CD4-positive, alpha-beta T cell (primary cell): ENCODE data around the gene CD70. TPM values are rescaled to one million over a fixed set of nuclear protein-coding genes. Genes with fewer than 3 reads are reported as not detected.

Source experiments
- ATAC-seq: fragments of 200-7000 bp; cut with Tn5 transposase; one replicate; pipeline ENCODE4 v1.10.0; 2022; ENCODE audit warnings: mild to moderate bottlenecking; ENCODE audit not compliant: poor library complexity
- CTCF ChIA-PET: fragments of 350-600 bp; sonication (Branson Sonifier 250); formaldehyde crosslinking; loops from one replicate; lab custom pipeline; 2021; ENCODE audit warnings: antibody characterized with exemption, inconsistent platforms; lab: Charles Lee
- POLR2A ChIA-PET: fragments of 350-600 bp; sonication (Branson Sonifier 250); formaldehyde crosslinking; loops from one replicate; lab custom pipeline; 2021; ENCODE audit warnings: antibody characterized with exemption, inconsistent platforms; lab: Charles Lee
- DNase-seq, 14 experiments: peaks; one replicate each; pipeline ENCODE4 v3.0.0-alpha.2; 2013 to 2020; ENCODE audit warnings: mixed read lengths in 2 of 14
- H3K27ac ChIP-seq, 2 donors: one replicate each; pipeline versions ENCODE4 v1.5.1 to v1.7.0; 2013; ENCODE audit warnings: low read length in 2 of 2, low read depth in 1 of 2, mild to moderate bottlenecking in 1 of 2
- H3K27me3 ChIP-seq, 2 experiments: 1 replicate in 1 of 2; 2 replicates in 1 of 2; pipeline versions ENCODE4 v1.6.1 to v1.7.0; 2013; ENCODE audit warnings: low read length in 2 of 2, control low read depth in 1 of 2, mild to moderate bottlenecking in 1 of 2, moderate library complexity in 1 of 2; ENCODE audit not compliant: insufficient read depth in 2 of 2, control insufficient read depth in 1 of 2
- H3K36me3 ChIP-seq: one replicate; pipeline ENCODE4 v1.6.1; 2013; ENCODE audit warnings: low read length, control low read depth; ENCODE audit not compliant: insufficient read depth
- H3K4me1 ChIP-seq: one replicate; pipeline ENCODE4 v1.6.1; 2013; ENCODE audit warnings: low read length, control low read depth; ENCODE audit not compliant: insufficient read depth
- H3K4me3 ChIP-seq: one replicate; pipeline ENCODE4 v1.5.1; 2013; ENCODE audit warnings: mild to moderate bottlenecking, low read length, moderate library complexity
- H3K9me3 ChIP-seq, 2 experiments: 1 replicate in 1 of 2; 2 replicates in 1 of 2; pipeline versions ENCODE4 v1.6.1 to v1.7.0; 2013; ENCODE audit warnings: low read length in 2 of 2, mild to moderate bottlenecking in 2 of 2, control low read depth in 1 of 2, moderate library complexity in 1 of 2; ENCODE audit not compliant: control insufficient read depth in 1 of 2, insufficient read depth in 1 of 2
- H3K27ac Mint-ChIP-seq: one replicate; pipeline ENCODE4 v1.8.0; 2020; ENCODE audit warnings: mixed read lengths
- H3K27me3 Mint-ChIP-seq: one replicate; pipeline ENCODE4 v1.8.0; 2021; ENCODE audit warnings: mixed read lengths
- H3K36me3 Mint-ChIP-seq: one replicate; pipeline ENCODE4 v1.8.0; 2021; ENCODE audit warnings: low read depth, mixed read lengths
- H3K4me1 Mint-ChIP-seq: one replicate; pipeline ENCODE4 v1.8.0; 2021; ENCODE audit warnings: low read depth, mixed read lengths
- H3K4me3 Mint-ChIP-seq: one replicate; pipeline ENCODE4 v1.8.0; 2020; ENCODE audit warnings: mild to moderate bottlenecking, mixed read lengths
- H3K9me3 Mint-ChIP-seq: one replicate; pipeline ENCODE4 v1.8.0; 2020; ENCODE audit warnings: mixed read lengths
- CTCF ChIP-seq: fragments of 200-600 bp; IDR thresholded peaks from one replicate; pipeline ENCODE4 v1.8.0; 2022; ENCODE audit warnings: antibody characterized with exemption, mild to moderate bottlenecking
- intact Hi-C, 2 experiments: fragments of 100-400 bp; cut with DNase I in 1 of 2; cut with micrococcal nuclease in 1 of 2; formaldehyde crosslinking; loops; one replicate each; pipeline versions ENCODE4 v1.15.1 to v1.9.0; 2023 to 2025; cut with DNase I, micrococcal nuclease
- total RNA-seq, 174 experiments: library from RNA in 2 of 174; stranded (reverse) in 2 of 174; gene quantifications; one replicate each; pipeline ENCODE4 v1.2.3 and lab custom pipeline; 2021 to 2026

CD70 gene
- total RNA-seq, 2 experiments from 2014 or later: not detected

GRCh38 chr19:6556480-6557195 lies 34.3 kb downstream of the CD70 start:
- Histone ChIP-seq H3K4me1 (peaks cover 13% of the 10 kb centered on the region), H3K36me3 (no peaks in the 10 kb centered on the region), H3K4me3 (no peak overlapping the region), H3K27me3 (no peaks in the 10 kb centered on the region), H3K9me3 (no peaks in the 10 kb centered on the region), H3K27ac (no peak overlapping the region)
- peak; percentile 5 for TF ChIP-seq CTCF
- ChIA-PET CTCF (no interaction called here), POLR2A (no interaction called here)
- DNase-seq (peak in 2 of 14 experiments; percentile 55 to 62), ATAC-seq (no peak)
- intact Hi-C loops: no loop called here
- H3K9me3 Mint-ChIP-seq: no peaks in the 10 kb centered on the region
- H3K4me3 Mint-ChIP-seq: no peak overlapping the region
- no peaks in the 10 kb centered on the region for H3K36me3 Mint-ChIP-seq
- H3K4me1 Mint-ChIP-seq: peaks cover 6% of the 10 kb centered on the region
- no peaks in the 10 kb centered on the region for H3K27me3 Mint-ChIP-seq
- no peak overlapping the region for H3K27ac Mint-ChIP-seq

- no peaks in the 10 kb centered on the region for H3K36me3 Mint-ChIP-seq
- H3K4me3 Mint-ChIP-seq: no peak overlapping the region
Measured at GRCh38 chr19:6556043-6556449, 34.9 kb downstream of the CD70 start.

More at GRCh38 chr19:6556043-6556449, 34.9 kb downstream of the CD70 start:
- TF ChIP-seq CTCF: peak; percentile 33
- H3K36me3 ChIP-seq: no peaks in the 10 kb centered on the region
- DNase-seq (no peak), ATAC-seq (no peak)
- Mint-ChIP-seq H3K27ac (no peak overlapping the region), H3K9me3 (no peaks in the 10 kb centered on the region), H3K27me3 (no peaks in the 10 kb centered on the region), H3K4me1 (peaks cover 6% of the 10 kb centered on the region)
- no peaks in the 10 kb centered on the region for H3K27me3 ChIP-seq
- H3K27ac ChIP-seq: no peak overlapping the region
- peaks cover 19% of the 10 kb centered on the region for H3K4me1 ChIP-seq
- intact Hi-C loops: no loop called here
- ChIA-PET CTCF (no interaction called here), POLR2A (no interaction called here)
- no peak overlapping the region for H3K4me3 ChIP-seq
- H3K9me3 ChIP-seq: no peaks in the 10 kb centered on the region
